ENCODE data around the gene TRNT1.

DNA sequence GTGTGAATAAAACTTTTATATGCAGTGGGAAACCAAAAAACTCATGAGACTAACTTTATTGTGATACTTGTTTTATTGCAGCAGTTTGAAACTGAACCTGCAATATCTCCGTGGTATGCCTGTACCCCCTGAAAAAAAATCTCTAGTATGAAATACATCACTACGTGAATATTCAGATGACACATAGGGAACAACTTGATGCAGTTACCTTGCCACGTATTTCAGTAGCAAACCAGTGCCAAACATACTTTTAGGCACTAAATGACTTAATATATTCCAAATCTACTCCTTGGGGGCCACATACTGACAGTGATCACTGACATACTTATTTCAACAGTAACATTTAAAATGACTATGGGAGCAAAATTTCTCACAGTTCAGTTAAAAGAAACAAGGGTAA lies 38.9 kb downstream of the TRNT1 start:
- no peak for TF ChIP-seq EZH2 (IDR thresholded peaks at IDR 0.05; ENCODE audit: borderline replicate concordance, low read depth, low read length, severe bottlenecking)
- TF ChIP-seq, protein P1, sequence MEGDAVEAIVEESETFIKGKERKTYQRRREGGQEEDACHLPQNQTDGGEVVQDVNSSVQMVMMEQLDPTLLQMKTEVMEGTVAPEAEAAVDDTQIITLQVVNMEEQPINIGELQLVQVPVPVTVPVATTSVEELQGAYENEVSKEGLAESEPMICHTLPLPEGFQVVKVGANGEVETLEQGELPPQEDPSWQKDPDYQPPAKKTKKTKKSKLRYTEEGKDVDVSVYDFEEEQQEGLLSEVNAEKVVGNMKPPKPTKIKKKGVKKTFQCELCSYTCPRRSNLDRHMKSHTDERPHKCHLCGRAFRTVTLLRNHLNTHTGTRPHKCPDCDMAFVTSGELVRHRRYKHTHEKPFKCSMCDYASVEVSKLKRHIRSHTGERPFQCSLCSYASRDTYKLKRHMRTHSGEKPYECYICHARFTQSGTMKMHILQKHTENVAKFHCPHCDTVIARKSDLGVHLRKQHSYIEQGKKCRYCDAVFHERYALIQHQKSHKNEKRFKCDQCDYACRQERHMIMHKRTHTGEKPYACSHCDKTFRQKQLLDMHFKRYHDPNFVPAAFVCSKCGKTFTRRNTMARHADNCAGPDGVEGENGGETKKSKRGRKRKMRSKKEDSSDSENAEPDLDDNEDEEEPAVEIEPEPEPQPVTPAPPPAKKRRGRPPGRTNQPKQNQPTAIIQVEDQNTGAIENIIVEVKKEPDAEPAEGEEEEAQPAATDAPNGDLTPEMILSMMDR (IDR thresholded peaks at IDR 0.05; ENCODE audit: borderline replicate concordance, extremely low read depth, low read length, poor library complexity, severe bottlenecking): no peak
